Esophagus muscularis mucosa (tissue), 4 donors: ENCODE data around the gene OR10G2. TPM values are rescaled to one million over a fixed set of nuclear protein-coding genes. Genes with fewer than 3 reads are reported as not detected.

Experiments used
- DNase-seq: peaks from one replicate; pipeline ENCODE4 v3.0.0-alpha.2; 2017; ENCODE audit errors: extremely low spot score
- H3K27ac ChIP-seq, 4 donors: fragments of 200-600 bp; sonication (generic); replicated peaks in 1 of 4; 1 replicate in 3 of 4; 2 replicates in 1 of 4; pipeline ENCODE4 v1.5.1; 2016 to 2019; ENCODE audit warnings: mild to moderate bottlenecking in 1 of 4
- H3K27me3 ChIP-seq, 4 donors: fragments of 200-600 bp; sonication (generic); one replicate each; pipeline versions ENCODE4 v1.5.1 to v1.6.0; 2016 to 2019
- H3K36me3 ChIP-seq, 4 donors: fragments of 200-600 bp; sonication (generic); one replicate each; pipeline ENCODE4 v1.5.1; 2016 to 2019
- H3K4me1 ChIP-seq, 4 donors: fragments of 200-600 bp; sonication (generic); one replicate each; pipeline ENCODE4 v1.5.1; 2016 to 2019
- H3K4me3 ChIP-seq, 4 donors: fragments of 200-600 bp; sonication (generic); 1 replicate in 2 of 4; 2 replicates in 2 of 4; pipeline ENCODE4 v1.5.1; 2016 to 2019; ENCODE audit warnings: mild to moderate bottlenecking in 4 of 4, moderate library complexity in 1 of 4
- H3K9me3 ChIP-seq, 4 donors: fragments of 200-600 bp; sonication (generic); 1 replicate in 3 of 4; 2 replicates in 1 of 4; pipeline ENCODE4 v1.5.1; 2016 to 2019
- EP300 ChIP-seq: sonication (generic); formaldehyde crosslinking; IDR thresholded peaks from one replicate; pipeline ENCODE4 v1.6.1; 2017; ENCODE audit warnings: antibody characterized with exemption
- POLR2A ChIP-seq: fragments of 450-650 bp; IDR thresholded peaks from one replicate; pipeline ENCODE4 v1.6.1; 2017; ENCODE audit warnings: antibody characterized with exemption, moderate library complexity, mild to moderate bottlenecking, low read depth
- POLR2AphosphoS5 ChIP-seq, 2 donors: sonication (generic); formaldehyde crosslinking; IDR thresholded peaks; one replicate each; pipeline ENCODE4 v1.6.1; 2017; ENCODE audit warnings: antibody characterized with exemption in 2 of 2
- WGBS: methylation state at CpG from one replicate; pipeline ENCODE4 v1.1.5; 2018; 5-methylcytosine and 5-hydroxymethylcytosine counted together
- intact Hi-C: fragments of 100-400 bp; cut with DNase I; formaldehyde crosslinking; loops from one replicate; pipeline ENCODE4 v1.15.1; 2023
- total RNA-seq, 4 donors: library from RNA; depleted of rRNA; stranded (reverse); fragments of >200 nt; gene quantifications; one replicate each; pipeline versions ENCODE4 v1.1.0 to v1.2.1, GENCODE V29; 2016
- TF ChIP-seq, protein P1 (sequence below), 3 experiments: fragments of 200-600 bp in 2 of 3; fragments of 450-650 bp in 1 of 3; sonication (generic) in 2 of 3; IDR thresholded peaks; one replicate each; pipeline ENCODE4 v1.5.1; 2017 to 2019; ENCODE audit warnings: antibody characterized with exemption in 3 of 3, mild to moderate bottlenecking in 2 of 3, moderate library complexity in 1 of 3

OR10G2 gene
- total RNA-seq, 4 donors from 2014 or later, result not detected

DNA sequence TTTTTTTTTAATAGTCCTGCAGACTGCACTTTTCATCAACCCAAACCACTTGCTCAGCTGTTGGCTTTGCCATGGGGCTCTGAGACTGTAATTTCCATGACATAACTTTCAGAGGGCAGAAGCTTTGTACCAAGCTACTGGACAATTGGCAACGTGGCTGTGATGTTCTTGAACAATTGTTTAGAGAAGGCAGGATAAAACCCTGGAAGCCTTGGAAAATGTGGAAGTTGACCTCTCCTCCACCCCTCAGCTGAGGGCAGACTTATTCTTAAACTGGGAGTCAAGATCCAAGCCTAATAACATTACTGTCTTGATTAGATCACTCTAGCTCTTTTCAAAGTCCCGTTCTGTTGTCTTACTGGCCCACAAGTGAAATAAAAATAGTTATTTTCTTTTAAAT, 36.6 kb upstream of the OR10G2 start:
- H3K4me1 ChIP-seq, result no peaks in the 10 kb centered on the region
- H3K27ac ChIP-seq, result no peak overlapping the region
- WGBS, result 50% methylated on average over 2 of the region's 2 CpGs
- no peaks in the 10 kb centered on the region for H3K36me3 ChIP-seq
- DNase-seq, result no peak
- H3K9me3 ChIP-seq, result peaks cover 0 to 15% (median 4%) of the 10 kb centered on the region in 4 donors
- no peak overlapping the region for H3K4me3 ChIP-seq
- H3K27me3 ChIP-seq, result no peaks in the 10 kb centered on the region
- no peak for TF ChIP-seq POLR2A
- TF ChIP-seq POLR2AphosphoS5 (IDR thresholded peaks at IDR 0.05), result no peak
- no peak for TF ChIP-seq EP300
- TF ChIP-seq, protein P1, sequence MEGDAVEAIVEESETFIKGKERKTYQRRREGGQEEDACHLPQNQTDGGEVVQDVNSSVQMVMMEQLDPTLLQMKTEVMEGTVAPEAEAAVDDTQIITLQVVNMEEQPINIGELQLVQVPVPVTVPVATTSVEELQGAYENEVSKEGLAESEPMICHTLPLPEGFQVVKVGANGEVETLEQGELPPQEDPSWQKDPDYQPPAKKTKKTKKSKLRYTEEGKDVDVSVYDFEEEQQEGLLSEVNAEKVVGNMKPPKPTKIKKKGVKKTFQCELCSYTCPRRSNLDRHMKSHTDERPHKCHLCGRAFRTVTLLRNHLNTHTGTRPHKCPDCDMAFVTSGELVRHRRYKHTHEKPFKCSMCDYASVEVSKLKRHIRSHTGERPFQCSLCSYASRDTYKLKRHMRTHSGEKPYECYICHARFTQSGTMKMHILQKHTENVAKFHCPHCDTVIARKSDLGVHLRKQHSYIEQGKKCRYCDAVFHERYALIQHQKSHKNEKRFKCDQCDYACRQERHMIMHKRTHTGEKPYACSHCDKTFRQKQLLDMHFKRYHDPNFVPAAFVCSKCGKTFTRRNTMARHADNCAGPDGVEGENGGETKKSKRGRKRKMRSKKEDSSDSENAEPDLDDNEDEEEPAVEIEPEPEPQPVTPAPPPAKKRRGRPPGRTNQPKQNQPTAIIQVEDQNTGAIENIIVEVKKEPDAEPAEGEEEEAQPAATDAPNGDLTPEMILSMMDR (IDR thresholded peaks at IDR 0.05), result no peak
- intact Hi-C loops, result no loop called here

DNA sequence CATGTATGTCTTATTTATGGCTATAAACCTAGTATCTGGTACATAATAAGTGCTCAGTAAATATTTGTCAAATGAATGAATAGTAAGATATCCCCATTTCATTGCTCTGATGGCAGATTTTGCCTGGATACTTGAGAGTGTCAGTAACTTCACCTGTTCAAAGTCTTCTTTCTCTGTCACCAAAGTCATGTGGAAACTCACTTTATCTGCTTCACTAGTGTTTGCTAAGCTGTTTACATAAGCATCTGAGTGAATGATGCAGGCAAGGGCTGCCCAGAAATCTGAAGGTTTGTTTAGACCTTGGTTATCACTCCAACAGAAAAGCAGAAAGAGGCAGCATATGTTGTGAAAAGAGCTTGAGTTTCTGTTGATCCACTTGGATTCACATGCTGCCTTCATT, 34.5 kb upstream of the OR10G2 start:
- Histone ChIP-seq H3K36me3 (no peaks in the 10 kb centered on the region), H3K4me3 (no peak overlapping the region), H3K27me3 (no peaks in the 10 kb centered on the region), H3K4me1 (no peaks in the 10 kb centered on the region), H3K27ac (no peak overlapping the region), H3K9me3 (no peaks in the 10 kb centered on the region)
- DNase-seq, result no peak
- TF ChIP-seq EP300 (no peak), POLR2AphosphoS5 (IDR thresholded peaks at IDR 0.05) (no peak), POLR2A (no peak)
- TF ChIP-seq, protein P1 (IDR thresholded peaks at IDR 0.05), result no peak
- intact Hi-C loops, result no loop called here

DNA sequence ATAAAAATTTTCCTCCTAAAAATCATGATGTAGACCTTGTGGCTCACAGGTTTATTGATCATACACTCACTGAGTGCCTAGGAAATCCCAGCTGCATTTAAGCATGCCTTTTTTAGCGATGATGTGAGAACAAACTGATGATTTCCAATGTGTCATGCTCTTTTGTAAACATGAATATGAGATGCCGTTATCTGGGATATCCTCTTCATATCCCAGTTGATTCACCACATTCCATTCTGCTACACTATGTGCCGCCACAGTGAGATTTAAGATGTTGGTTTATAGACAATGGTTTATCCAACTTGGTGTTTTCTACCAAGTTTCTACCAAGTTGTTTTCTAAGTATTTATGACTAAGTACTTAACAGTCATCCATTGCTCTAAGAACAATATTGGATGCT, 33.6 kb upstream of the OR10G2 start:
- no peak overlapping the region for H3K4me3 ChIP-seq
- H3K27ac ChIP-seq, result no peak overlapping the region
- WGBS, result 72% methylated on average over 3 of the region's 3 CpGs
- no peaks in the 10 kb centered on the region for H3K4me1 ChIP-seq
- DNase-seq, result no peak
- TF ChIP-seq EP300 (no peak), POLR2A (no peak), POLR2AphosphoS5 (IDR thresholded peaks at IDR 0.05) (no peak)
- TF ChIP-seq, protein P1 (IDR thresholded peaks at IDR 0.05), result no peak
- H3K27me3 ChIP-seq, result no peaks in the 10 kb centered on the region
- no peaks in the 10 kb centered on the region for H3K9me3 ChIP-seq
- intact Hi-C loops, result no loop called here
- H3K36me3 ChIP-seq, result no peaks in the 10 kb centered on the region

DNA sequence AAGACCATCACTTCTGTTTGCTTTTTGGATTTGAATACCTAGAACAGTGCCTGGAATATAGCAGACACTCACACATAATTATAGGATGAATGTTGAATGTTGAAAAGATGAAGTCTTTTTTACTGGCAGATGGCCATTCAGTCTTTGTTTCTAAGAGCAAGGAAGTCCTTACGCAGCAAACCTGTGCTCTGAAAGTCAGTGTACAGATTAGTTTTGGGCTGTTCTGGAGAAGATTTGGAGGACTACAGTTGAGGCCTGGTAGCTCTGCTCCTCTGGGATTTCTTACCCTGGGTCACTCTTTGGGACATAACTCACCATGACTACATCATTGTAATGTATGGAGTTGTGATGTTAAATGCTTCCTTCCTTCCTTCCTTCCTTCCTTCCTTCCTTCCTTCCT, 22.2 kb upstream of the OR10G2 start:
- no peak for DNase-seq
- Histone ChIP-seq H3K27ac (no peak overlapping the region), H3K4me3 (no peak overlapping the region), H3K36me3 (no peaks in the 10 kb centered on the region), H3K4me1 (no peaks in the 10 kb centered on the region), H3K9me3 (no peaks in the 10 kb centered on the region), H3K27me3 (no peaks in the 10 kb centered on the region)
- WGBS, result 80% methylated on average over 1 of the region's 1 CpG
- intact Hi-C loops, result no loop called here
- no peak for TF ChIP-seq POLR2A
- no peak for TF ChIP-seq POLR2AphosphoS5 (IDR thresholded peaks at IDR 0.05)
- no peak for TF ChIP-seq EP300
- TF ChIP-seq, protein P1 (IDR thresholded peaks at IDR 0.05), result no peak

GRCh38 chr14:21654215-21654614, 19.5 kb upstream of the OR10G2 start:
- 94% methylated on average over 5 of the region's 5 CpGs for WGBS
- no peak for TF ChIP-seq POLR2AphosphoS5 (IDR thresholded peaks at IDR 0.05)
- TF ChIP-seq POLR2A, result no peak
- TF ChIP-seq, protein P1 (IDR thresholded peaks at IDR 0.05), result no peak
- no peak for TF ChIP-seq EP300
- no peaks in the 10 kb centered on the region for H3K27me3 ChIP-seq
- no peaks in the 10 kb centered on the region for H3K36me3 ChIP-seq
- no peaks in the 10 kb centered on the region for H3K4me1 ChIP-seq
- intact Hi-C loops, result no loop called here
- no peak overlapping the region for H3K4me3 ChIP-seq
- no peak for DNase-seq
- H3K9me3 ChIP-seq, result no peaks in the 10 kb centered on the region
- no peak overlapping the region for H3K27ac ChIP-seq
